Stimulated activated CD4-positive, alpha-beta T cell treated with anti-CD3 and anti-CD28 coated beads, Interleukin-2, amount 100 ng/mL, for 48 hours (primary cell): ENCODE measurements around the gene PRDM2.
A peak's percentile ranks its signal among the peaks of the same experiment; 100 is the strongest.

Experiments
- DNase-seq, 2 donors: peaks; one replicate each; pipeline ENCODE4 v3.0.0-alpha.2; 2020

Gene PRDM2

DNA sequence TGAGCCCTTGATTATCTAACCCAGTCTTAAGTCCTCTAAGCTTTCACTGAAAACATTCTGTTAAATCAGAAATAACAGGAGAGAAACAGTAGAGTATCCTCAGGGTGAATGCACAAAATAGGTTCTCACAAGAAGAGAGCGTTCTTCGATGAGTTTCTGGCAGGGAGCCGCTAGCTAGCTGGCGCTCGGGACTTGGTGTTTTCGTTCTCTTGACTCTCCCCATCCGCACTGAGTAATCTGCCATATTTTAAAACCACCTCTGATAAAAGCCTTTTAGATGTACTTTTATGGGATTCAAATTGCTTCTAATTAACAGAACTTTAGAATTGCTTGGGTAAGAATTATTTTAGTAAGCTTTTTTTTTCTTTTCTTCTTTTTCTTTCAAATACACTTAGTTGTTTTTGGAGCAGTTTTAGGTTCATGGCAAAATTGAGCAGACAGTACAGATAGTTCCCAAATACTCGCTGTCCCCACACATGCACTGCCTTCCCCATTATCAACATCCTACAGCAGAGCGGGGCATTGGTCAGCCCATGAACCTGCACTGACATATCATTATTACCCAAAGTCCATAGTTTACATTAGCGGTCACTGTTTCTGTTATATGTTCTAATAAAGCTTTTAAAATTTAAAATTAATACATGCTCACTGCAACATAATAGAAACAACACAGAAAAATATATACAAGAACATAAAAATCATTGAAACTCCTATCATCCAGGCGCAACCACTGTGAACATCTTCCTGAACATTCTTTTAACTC lies 35.4 kb downstream of the PRDM2 start:
- no peak for DNase-seq

DNA sequence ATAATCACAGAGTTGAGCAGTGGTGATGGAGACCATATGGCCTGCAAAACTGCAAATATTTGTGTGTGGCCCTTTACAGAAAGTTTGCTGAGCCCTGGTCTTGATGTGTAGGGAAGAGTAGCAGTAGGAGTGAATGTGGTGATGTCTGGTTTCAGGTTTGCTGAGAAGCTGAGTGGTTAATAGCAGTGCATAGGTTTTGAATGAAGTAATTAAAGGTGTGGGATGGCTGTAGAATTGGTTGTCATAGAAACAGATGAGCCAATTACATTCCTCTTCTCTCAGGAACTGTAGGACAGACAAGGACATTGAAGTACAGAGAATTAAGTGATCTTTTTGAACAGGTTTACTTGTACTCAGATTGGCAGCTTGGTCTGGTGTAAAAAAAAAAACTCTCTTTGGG lies 37.4 kb downstream of the PRDM2 start:
- no peak for DNase-seq

DNA sequence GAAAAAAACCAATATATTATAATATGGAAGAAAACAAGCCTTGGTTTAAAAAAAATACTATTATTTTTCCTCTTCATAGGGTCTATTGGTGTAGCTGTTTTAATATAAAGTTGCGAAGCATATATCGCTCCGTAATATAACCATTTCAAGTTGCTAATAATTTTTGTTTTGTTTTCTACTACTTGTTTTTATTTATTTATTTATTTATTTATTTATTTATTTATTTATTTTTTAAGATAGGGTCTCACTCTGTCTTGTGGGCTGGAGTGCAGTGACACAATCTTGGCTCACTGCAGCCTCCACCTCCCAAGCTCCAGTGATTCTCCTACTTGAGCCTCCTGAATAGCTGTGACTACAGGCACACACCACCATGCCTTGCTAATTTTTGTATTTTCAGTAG lies 46.4 kb downstream of the PRDM2 start:
- DNase-seq, result no peak

DNA sequence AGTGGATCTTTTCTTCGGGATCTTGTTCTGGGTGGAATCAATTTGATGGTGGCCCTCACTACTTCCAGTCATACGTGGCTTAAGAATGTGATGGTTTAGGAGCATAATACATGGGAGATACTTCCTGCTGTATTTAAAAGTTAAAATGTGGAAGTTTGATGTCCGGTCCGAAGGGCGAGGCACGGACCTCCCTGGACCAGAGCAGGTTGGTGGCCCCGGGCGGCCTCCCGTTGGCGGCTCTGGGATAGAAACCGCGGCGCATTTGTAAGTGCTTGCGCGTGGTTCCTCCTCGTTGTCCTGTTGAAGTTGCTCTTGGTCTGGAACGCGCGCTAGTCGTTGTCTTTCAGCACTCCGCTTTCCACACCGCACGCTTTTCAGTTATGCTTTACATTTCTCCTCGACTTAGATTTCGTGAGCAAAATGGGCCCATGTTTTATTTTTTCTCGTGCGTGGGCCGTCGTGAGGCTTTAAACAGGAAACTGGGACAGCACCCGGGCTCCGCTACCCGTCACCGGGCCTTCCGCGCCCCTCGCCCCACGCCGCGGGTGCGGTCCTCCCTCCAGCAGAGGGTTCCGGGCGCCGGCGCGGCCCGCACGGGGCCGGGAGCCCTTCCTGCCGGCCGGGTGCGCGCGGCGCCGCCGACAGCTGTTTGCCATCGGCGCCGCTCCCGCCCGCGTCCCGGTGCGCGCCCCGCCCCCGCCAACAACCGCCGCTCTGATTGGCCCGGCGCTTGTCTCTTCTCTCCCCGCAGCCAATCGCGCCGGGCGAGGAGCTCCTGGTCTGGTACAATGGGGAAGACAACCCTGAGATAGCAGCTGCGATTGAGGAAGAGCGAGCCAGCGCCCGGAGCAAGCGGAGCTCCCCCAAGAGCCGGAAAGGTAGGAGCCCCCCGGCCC lies 48.9 kb downstream of the PRDM2 start:
- peak; percentile 89 to 90 for DNase-seq

DNA sequence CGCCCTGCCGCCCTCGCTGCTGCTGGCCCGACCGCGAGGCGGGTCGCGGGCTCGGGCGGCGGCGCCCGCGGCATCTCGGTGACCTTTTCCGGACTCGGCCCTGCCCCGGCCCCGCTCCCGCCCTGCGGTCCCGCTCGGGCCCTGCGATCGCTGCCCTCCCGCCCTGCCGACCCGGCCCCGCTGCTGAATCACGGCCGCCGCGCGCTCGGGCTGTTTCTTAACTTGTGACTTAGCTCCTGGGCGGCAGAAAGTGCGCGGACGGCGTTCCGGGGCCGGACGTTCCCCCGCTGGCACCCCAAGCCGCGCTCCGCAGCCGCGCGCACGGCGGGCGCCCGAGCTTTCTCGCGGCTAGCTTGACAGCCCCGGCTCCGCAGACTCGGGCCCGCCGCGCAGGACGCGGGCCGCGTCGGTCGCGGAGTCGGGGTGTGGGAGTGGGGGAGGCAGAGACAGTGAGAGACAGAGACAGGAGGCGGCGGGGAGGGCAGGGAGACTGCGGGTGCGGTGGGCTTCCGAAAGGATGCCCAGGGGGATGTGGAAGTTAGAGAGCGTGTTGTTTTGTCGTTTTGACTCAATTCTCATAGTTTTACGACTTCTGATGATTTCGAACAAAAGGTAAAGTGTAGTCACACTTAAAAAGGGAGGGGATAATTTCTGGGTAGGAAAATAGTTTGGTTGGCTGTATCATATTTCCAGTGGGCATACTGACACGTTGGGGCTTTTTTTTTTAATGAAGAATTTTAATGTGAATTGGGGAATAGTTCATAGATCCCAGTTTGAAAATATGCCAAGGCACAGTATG lies 49.8 kb downstream of the PRDM2 start:
- peak; percentile 48 to 49 for DNase-seq

DNA sequence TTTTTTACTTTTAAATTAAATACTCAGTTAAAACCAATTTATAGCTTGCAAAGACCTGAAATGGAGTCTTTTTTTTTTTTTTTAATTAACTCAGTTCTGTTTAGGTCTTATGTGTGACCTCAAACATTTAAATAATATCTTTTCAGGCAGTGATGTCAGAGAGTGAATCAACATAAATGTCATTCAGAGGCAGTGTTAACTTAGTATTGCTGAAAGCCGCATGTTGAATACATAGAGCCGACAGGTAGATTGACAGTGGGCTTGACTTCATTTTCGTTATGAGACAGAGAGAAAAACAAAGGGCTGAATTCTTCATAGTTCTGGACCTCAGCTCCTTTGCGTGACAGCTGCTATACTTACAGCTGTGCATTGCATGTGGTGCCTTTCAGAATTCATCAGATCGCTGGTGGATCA lies 51.5 kb downstream of the PRDM2 start:
- DNase-seq, result no peak

DNA sequence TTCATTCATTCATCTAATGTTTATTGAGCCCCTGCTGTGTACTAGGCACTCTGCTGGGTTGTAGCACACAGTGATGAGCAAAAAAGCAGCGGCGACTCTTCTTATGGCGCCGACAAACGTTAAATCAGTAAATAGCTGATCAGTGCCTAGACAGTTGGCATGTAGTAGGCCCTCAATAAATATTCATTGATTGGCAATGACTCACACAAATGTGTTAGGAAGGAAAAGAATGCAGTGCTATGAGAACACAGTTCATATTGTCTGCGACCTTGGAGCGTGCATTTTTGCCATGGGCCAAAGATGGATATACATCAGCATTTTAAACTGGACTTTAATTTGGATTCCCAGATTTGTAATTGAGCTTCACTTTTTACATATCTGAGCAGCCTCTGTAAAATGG lies 52.0 kb downstream of the PRDM2 start:
- DNase-seq, result no peak

DNA sequence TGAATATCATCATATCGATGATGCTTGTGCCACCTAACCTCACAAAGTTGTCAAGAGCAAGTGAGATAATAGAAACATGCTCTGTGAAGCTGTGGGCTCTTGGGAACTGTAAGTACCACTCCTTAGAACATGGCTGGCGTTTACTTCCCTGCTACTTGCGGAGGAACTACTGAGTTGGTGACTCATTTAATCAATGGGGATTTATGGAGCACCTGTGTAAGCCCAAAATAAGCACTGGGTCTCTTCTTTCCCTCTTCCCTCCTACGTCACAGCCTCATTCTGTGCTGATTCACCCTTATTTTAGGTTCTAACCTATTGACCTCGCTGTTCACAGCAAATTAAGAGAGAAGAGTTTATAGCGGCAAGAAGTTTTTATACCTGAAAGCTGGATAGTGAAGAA lies 52.9 kb downstream of the PRDM2 start:
- DNase-seq, result no peak

DNA sequence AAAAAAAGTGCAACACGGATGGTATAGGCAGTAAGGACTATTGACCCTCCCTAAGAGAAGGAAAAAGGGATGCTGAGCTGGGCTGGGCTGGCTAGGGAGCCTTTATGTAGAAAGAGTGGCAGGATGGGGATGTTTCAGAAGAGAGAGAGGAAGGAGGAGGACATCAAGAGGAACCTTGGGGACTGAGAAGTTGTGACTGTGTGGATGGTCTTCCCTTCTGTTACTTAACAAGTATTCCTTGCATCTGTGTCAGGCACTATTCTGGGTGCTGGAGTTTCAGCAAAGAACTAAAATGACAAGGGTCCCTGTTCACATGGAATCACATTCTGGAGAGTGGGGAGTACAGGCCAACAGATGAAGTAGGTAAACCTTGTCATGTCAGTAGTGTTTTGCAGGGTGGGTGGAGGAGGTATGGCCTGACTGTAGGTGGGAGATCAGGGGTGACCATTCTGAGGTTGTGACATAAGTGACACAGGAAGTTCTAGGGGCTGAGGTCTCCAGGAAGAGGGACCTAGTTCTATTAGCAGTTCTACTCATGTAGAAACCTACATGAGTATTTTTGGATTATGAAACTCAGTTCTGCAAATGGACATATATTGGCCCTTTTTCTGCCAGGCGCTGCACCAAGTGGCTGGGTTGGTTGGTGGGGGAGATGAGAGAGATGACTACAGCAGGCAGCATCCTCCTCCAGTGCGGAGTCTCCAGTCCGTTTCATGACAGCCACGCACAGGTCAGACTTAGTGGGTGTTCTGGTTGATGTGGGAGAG lies 53.8 kb downstream of the PRDM2 start:
- no peak for DNase-seq

DNA sequence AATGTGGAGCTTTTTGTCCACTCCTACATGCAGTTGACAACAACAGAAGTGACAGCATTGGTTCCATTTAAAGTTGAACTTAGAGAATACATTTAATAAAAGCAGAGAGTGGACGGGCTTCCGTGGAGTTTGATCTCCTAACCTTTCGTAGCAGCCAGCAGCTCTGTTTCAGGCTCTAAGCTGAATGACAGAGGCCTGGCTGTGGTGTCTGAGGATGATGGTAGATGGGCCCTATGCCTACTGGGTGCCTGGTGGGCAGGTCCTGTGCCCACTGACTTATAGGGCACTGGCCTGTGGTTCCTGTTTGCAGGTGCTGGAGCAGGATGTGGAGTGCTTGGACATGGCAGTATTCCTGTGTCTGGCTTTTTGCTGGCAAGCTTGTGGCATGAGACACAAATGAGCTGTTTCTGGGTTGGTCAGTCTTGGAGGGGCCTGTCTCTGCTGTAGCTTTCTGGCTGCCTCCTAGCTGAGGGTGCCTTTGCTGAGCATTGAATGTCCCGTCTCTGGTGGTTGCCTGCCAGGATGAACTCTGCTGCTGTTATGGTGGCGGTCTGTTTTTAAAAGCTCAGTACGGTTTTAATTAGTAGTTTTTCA lies 54.6 kb downstream of the PRDM2 start:
- no peak for DNase-seq

DNA sequence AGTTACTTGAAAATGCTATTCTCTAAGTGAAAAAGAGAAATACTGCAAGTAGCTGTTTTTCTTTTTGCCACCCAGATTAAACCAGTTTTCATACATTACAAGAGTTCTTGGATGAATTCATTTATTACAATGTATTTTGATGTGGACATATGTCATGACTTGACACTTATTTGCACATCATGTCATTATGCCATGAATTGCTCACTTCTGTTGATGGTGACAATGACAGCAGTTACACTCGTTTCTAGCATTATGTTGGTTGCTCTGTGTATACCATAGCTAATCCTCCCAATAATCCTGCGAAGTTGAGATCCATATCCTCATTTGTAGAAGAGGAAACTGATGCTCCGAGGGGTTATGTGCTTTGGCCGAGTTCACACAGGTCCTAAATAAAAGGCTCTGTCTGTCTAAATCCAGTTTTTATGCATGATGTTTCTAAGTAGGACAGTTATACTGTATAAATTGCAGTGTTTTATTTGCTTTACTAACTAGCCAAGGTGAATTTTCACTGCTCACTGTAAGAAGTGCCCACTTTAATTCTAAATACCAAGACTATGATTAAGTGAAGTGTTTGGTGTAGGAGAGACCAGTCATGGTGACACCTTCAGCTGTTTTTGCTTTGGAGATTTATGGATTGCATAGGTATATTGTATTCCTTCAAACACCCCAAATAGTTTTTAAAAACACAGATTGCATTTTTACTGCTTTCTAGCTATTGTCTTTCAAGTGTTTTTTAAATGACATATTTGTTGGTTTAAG lies 56.7 kb downstream of the PRDM2 start:
- no peak for DNase-seq

DNA sequence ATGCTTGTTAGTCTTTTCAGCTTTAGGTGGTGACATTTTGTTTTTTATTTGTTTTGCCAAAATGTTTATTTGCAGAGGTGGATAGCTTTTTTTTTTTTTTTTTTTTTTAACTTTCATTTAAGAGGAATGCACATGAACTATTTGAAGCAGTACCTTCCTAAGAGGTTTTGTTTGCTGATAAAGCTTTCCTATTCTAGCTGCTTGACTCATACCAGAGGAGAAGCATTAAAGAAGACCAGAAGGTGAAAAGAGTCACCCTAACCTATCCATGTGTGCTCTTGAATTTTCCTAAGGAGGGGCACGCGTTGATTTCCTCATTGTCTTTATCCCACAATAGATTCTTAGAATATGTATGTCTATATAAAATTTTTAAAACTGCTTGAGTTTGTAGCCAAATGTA lies 57.7 kb downstream of the PRDM2 start:
- no peak for DNase-seq

DNA sequence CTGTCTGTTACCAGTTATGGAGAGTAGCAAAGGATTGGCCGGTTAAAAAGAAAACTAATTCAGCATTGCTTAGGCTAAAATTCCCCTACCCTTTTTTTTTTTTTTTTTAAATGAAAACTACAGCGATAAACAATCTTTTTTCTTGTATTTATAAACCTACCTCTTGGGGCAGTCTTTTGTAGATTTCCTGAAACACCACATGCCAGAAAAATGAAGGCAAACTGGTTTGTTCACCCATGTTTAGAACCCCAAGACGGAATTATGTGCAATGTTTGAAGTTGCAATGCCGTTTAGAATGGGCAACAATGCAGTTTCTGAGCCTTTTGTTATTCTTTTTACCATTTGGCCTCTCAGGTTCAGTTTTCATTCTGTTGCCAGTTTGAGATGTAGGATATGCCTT lies 59.1 kb downstream of the PRDM2 start:
- no peak for DNase-seq

DNA sequence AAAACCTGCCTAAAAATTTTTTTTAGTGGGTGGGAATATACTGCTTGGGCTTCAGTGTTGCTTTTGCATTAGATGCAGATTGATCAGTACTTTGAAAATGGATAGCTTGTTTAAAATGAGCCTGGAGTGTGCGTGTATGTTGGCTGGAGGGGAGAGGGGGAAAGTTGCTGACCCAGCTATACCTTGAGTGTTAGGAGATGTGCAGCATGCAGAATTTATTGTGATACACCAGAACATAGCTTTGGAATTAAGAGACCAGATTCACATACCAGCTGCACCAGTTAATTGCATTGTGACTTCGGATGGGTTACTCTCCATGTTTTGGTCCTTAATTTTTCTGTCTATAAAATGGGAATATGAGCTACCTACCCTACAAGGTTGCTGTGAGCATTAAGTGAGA lies 60.4 kb downstream of the PRDM2 start:
- no peak for DNase-seq

DNA sequence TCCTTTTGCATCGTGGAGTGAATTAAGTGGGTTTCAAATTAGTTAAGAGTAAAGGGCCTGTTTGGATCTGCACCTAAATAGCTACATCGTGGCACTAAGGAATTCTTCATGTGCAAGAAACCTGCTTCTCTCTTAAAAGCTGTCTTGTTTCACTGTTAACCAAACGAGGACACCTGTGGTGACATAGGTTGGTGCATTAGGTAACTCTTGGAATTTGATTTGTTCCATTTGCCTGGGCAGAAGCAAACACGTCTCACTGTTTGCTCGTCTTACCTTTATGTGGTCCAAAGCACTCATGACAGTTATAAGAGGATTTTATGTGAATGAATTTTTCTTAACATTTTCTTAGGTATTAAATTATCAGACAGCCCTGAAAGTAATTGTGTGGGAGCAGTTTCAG lies 60.9 kb downstream of the PRDM2 start:
- DNase-seq, result no peak

DNA sequence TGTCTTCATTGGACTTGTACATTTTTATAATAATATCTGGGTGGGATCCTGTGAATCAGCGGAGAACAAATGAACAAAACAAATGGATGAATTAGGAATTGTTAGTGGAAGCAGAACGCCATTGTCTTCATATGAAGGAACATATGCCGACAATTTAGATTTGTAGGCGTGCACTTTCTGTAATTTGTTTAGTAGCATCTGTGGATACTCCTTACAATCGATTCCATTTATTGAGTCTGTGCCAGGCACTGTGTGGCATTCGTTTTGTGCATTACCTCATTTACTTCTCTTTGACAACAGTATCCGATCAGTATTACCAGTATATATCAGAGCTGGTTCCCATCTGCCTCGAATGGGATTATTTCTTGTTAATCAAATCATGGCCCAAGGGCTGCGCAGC lies 61.9 kb downstream of the PRDM2 start:
- DNase-seq, result no peak

DNA sequence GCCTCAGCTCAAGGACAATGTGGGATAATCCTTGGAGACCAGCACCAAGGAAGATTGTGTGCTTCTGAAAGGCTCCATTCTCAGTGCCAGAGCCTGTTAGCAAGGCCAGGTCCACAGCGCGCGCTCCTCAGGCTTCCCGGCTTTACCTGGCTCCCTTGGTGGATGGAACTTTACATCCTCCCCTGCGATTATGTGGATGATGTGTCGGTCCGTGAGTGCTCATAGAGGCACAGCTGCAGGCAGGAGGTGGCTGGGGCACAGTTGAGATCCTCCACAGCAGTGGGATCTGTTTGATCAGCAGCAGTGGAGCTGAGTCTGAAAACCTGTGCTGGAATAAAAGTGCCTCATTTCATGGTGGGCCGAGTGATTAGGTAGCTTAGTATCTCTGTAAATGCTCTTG lies 62.7 kb downstream of the PRDM2 start:
- DNase-seq, result no peak

DNA sequence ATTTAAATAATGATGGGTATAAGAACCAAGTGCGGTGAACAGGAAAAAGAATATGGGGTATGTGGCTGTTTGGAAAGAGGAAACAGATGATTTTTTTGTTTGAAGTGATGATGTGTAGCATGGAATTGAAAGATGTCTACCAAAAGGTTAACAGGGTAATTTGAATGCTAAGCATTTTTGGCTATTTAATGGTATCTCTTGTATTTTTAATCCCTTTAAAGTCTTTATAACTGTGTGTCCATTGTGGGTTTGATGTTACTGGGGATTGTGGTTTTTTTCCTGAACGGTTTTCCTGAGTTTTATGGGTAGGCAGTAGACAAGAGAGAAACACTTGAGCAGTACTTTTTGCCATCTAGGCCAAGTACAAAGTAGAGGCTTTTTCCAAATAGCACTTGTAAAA lies 63.2 kb downstream of the PRDM2 start:
- DNase-seq, result no peak

DNA sequence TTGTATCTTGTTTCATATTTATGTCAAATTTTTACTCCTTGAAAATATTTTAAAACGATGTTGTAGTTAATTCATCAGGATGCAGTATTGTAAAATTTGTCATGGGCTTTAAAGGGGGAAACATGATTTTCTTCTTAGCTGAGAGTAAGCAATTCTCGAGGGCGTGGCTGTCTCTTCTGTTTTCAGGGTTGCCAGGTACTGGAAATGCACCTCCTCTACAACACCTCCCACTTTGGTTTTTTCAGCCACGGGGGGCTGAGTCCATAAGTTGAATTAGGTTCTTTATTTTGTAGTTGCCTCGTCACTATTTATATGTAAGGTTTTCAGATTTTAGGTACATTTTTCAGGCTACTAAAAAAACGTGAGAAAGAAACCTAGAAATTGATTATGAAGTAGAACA lies 64.0 kb downstream of the PRDM2 start:
- DNase-seq, result no peak

DNA sequence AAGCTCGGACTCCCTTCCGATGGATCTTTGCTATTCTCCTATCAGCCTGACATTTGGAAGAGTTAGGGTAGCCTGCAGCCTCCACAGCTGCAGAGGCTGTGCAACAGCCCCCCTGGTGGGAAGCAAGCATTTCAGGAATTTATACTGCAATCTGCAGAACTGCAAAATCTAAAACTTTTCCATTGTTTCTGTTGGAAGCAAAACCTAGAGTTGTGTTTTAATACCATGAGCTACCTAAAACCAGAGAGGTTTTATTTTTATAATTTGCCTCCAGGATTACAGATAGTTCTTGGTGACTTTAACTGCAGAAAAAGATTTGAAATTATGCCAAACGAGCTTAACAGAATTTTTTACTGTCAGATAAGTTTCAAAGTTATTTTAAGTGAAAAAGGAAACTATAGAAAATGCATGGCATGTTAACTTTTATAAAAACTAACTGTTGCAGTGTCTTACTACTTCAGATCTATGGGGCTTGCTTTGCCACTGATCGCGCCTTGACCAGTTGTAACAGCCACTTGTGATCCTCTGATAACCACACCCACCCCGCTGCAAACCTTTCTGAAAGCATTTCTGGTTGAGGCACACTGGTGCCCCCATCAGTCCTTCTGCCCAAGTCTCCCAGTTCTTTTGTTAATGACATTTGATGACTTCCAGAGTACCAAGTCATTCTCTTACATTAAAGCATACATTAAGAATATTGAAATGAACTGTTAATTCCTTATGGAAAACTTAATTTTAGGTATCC lies 64.8 kb downstream of the PRDM2 start:
- no peak for DNase-seq
